Astrocyte of the cerebellum (primary cell): ENCODE results near the gene MINDY4.
A peak's percentile ranks its signal among the peaks of the same experiment; 100 is the strongest.

Experiments
- DNase-seq: peaks from one replicate; pipeline ENCODE4 v3.0.0-alpha.2; 2011; ENCODE audit warnings: low read depth
- H3K4me3 ChIP-seq: 2 replicates; pipeline ENCODE4 v1.5.1; 2011; ENCODE audit warnings: mild to moderate bottlenecking, low read depth, low read length, moderate library complexity
- in situ Hi-C: cut with HindIII; loops from 2 replicates; pipeline ENCODE4 v1.10.0; 2017; ENCODE audit warnings: low sequenced_read_pairs
- TF ChIP-seq, protein P1 (sequence below): IDR thresholded peaks from 2 replicates; pipeline ENCODE4 v1.5.1; 2012; ENCODE audit warnings: low read length, low read depth, moderate library complexity, mild to moderate bottlenecking; ENCODE audit errors: missing control alignments

MINDY4 gene

DNA sequence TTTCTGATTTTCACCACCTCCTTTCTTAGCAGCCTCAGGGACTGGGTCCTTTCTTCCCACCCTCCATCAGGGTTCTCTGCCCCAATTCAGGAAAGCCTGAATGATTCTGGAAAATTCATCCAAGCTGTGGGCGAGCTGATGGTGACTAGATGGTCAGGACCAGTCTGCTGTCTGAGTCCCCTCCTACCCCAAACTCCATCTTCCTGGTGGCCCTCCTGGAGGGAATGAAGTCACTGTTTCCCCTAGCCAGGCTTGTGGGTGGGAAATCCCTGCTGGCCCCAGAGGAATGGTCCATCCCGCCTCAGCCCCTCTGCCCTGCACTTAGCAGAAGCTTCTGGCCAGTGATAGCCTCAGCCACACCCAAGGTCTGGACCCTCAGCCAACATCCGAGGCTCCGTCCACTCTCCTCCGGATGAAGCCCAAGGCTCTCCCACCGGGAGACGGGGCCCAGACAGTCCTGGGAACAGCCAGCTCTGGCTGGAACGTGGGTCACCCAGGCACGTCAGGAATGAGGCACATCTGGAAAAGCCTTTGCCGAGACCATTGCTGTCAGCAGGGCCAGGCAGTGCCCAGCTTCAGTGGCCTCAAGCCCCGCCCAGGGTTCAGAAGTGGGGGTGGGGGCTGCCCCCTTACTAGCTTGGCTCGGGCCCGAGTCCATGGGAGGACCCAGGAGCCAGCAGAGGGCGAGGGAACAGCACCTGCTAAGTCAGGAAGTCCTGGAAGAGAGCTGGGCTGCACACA is 136.5 kb downstream of the MINDY4 start:
- TF ChIP-seq, protein P1, sequence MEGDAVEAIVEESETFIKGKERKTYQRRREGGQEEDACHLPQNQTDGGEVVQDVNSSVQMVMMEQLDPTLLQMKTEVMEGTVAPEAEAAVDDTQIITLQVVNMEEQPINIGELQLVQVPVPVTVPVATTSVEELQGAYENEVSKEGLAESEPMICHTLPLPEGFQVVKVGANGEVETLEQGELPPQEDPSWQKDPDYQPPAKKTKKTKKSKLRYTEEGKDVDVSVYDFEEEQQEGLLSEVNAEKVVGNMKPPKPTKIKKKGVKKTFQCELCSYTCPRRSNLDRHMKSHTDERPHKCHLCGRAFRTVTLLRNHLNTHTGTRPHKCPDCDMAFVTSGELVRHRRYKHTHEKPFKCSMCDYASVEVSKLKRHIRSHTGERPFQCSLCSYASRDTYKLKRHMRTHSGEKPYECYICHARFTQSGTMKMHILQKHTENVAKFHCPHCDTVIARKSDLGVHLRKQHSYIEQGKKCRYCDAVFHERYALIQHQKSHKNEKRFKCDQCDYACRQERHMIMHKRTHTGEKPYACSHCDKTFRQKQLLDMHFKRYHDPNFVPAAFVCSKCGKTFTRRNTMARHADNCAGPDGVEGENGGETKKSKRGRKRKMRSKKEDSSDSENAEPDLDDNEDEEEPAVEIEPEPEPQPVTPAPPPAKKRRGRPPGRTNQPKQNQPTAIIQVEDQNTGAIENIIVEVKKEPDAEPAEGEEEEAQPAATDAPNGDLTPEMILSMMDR = no peak
- in situ Hi-C loops = no loop called here
- DNase-seq = no peak
- H3K4me3 ChIP-seq = no peak overlapping the region

DNA sequence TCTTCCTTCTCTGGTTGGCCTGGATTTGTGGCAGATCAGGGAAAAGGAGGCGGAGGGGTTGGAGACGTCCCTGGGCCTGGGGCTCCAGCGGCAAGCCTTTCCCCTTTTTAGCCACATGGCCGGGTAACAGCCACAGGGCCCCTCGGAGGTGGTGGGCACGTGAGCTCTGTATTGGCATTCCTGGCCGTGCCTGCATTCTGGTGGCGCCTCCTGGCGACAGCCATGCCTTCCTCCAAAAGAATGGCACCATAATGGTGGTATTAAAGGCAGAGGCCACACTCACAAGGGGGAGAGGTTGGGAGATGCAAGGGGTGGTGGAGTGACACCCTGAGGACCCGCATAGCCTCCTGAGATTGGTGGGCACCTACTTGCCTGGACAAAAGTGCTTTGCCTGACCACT is 137.5 kb downstream of the MINDY4 start:
- in situ Hi-C loops = no loop called here
- TF ChIP-seq, protein P1 = peak; percentile 46
- no peak overlapping the region for H3K4me3 ChIP-seq
- no peak for DNase-seq

DNA sequence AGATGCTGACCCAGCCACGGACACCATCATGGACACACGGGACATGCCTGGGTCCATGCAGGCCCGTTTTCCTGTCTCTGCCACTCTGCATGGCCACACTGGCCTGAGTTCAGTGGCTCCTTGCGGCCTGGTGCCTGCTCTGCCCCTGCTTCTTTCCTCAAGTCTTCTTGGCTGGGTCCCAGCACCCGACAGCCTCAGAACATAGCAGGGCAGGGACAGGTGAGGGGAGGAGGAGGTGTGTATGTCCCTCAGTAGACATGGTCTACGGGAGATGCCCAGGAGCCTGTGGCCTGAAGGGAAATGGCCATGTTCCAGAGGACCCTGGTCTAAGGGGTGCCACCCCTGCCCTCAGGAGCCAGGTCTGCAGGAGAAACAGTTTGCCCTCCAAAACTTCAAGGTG is 138.2 kb downstream of the MINDY4 start:
- TF ChIP-seq, protein P1 = no peak

DNA sequence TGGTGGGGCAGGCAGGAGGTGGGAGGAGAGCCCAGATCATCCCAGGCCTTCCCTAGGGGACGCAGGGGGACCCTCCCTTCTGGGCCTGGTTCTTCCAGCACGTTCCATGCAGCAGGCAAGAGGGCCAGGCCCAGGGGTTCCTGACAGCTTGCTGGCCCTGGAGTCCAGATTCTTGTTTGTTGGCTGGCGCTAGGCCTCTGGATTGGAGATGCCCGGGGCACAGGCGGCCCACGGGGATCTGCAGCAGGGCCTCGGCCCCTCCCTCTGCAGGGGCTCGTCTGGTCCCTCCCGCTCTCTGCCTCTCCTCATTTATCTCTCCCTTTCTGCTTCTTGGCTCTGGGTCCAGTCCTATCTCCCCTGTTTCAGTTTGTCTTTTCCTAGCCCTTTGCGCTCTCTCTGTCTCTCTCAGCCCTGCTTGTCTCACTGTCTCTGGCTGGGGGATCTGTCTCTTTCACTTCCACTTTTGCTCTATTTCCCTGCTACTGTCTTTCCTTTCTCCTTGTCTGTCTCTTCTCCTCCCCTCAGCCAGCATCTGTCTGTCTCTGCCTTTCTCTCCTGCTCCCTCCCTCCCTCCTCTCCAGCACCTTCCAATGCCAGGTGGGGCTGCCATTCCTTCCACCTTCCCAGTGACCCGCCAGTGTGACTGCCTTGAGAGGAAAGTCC is 139.3 kb downstream of the MINDY4 start:
- TF ChIP-seq, protein P1 = no peak
- H3K4me3 ChIP-seq = no peak overlapping the region
- in situ Hi-C loops = no loop called here
- no peak for DNase-seq

More for the DNA sequence above, 138.2 kb downstream of the MINDY4 start:
- H3K4me3 ChIP-seq = no peak overlapping the region
- in situ Hi-C loops = no loop called here
- DNase-seq = no peak

DNA sequence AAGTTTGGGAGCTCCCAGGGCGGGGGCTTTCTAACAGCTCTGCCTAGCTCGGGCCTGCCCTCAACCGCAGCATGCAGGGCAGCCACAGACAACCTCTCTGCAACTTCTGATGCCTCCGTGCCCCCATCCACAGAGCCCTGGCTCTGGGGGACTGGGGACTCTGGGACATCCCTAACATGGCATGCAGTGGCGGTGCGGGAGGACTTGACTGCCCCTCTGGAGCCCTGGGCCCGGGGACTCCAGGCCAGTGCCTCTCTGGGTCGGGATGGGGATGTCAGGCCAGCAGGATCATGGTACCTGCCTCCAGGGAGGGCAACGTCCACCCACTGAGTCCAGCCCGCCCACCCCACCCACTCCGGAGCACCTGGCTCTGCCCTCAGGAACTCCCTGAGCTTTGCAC is 139.9 kb downstream of the MINDY4 start:
- no peak overlapping the region for H3K4me3 ChIP-seq
- TF ChIP-seq, protein P1 = no peak
- DNase-seq = no peak
- in situ Hi-C loops = no loop called here

DNA sequence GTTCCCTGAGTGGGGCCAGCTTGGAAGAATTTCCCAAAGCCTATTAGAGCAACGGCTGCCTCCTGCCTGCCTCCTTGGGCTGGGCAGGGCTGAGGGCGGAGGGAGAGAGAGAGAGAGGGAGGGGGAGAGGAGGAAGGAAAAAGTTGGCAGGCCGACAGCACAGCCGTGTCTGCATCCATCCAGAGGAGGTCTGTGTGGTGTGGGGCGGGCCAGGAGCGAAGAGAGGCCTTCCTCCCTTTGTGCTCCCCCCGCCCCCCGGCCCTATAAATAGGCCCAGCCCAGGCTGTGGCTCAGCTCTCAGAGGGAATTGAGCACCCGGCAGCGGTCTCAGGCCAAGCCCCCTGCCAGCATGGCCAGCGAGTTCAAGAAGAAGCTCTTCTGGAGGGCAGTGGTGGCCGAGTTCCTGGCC is 140.3 kb downstream of the MINDY4 start, which contains the start of gene AQP1:
Gene AQP1, plus strand, starts transcription at position 293 of the 409 bp plus-strand sequence. Its CDS starts 57 bp downstream, at position 350.
- in situ Hi-C loops = no loop called here
- DNase-seq = peak; percentile 9
- no peak within 1 kb of the TSS for H3K4me3 ChIP-seq
- TF ChIP-seq, protein P1 = no peak
